GM18511 (cell line): Measurements from ENCODE around the gene ELMOD3.
"Not testable (repeated sequence)": the region's sequence is repeated elsewhere in the genome, so short reads cannot be mapped to it uniquely, and the experiment has no call there.

Experiments used
- ATAC-seq: cut with Tn5 transposase; IDR thresholded peaks from one replicate; pipeline ENCODE4 v1.9.1; 2021; ENCODE audit warnings: mild to moderate bottlenecking, moderate library complexity; ENCODE audit not compliant: unreplicated experiment

The ELMOD3 gene

DNA sequence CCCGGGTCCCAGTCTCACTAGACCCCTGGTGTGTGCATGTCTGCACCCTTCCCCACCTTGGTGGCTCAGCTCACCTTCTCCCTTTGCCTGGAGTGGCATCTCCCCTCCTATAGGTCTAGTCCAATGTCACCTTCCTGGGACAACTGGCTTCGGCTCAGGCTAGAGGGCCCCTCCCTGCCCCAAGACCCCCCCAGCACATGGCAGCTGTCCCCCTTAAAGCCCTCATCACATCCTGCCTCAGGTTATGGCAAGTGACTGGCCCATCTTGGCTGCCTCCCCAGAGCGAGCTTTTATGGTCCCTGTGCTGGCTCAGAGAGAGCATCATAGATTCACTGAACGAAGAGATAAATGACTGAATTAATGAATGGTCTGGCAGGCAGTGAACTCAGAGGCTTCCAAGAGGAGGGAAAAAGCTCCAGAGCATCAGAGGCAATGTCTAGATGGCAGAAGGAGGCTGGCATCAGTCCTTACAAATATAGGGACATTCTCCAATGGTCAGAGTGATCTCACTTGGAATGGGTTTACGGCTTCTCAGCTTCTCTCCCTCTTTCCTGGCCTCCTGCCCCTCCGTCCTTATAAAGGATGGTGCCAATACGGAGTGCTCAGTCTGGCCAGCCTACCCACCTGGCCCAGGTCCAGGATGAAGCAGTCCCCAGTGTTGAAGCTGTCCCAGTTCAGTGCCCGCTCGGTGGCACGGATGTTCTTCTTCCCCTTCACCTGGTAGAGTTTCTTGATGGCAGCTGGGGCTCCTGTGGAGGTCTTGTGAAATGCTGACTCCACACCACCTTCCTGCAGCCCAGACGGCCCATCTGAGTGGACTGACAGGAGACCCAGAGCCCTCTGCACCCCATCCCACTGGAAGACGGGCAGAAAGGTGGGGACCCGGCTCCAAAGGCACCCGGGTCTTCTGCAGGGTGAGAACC lies 46.2 kb downstream of the ELMOD3 start:
- ATAC-seq, result no peak

DNA sequence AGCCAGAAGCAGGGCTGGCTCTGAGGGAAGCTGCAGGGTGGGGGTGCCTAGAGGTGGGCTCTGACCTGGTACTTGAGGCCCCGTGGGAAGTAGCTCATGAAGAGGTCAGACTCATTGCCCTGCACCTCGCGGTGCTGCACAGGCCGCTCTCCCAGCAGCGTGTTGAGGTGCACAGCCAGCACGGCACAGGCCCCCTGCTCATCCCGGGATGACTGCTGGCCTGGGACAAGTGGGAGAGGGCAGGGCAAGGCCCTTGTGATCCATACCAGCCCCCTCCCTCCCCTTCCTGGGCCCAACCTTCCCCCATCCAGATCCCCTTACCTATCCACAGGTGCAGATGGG lies 46.9 kb downstream of the ELMOD3 start:
- no peak for ATAC-seq

DNA sequence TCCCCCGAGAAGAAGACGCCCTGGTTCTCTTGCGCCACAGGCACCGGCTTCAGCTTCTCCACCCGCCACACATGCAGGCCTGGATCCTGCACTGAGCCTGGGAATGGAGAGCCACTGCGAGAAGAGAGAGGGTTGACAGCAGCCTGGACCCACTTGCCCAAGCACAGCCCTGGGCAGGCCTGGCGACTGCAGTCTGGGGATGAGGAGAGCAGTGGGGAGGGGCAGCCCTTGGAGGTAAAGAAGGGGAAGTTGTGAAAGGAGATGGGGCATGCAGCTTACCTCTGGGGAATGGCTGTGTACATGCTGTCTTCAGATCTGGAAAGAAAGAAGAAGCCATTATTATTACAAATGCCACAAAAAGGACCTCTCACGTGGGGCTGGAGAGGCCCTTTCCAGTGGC lies 47.3 kb downstream of the ELMOD3 start:
- no peak for ATAC-seq

- ATAC-seq, result peak; percentile 35
Measured at GRCh38 chr2:85405201-85406059, 50.9 kb downstream of the ELMOD3 start.

- peak; percentile 74 for ATAC-seq
Measured at GRCh38 chr2:85409845-85410583, 55.4 kb downstream of the ELMOD3 start, which contains the start of gene CAPG. TSS of gene CAPG (minus strand) at chr2:85410366. CDS start at chr2:85402145, 8,221 bp downstream.

DNA sequence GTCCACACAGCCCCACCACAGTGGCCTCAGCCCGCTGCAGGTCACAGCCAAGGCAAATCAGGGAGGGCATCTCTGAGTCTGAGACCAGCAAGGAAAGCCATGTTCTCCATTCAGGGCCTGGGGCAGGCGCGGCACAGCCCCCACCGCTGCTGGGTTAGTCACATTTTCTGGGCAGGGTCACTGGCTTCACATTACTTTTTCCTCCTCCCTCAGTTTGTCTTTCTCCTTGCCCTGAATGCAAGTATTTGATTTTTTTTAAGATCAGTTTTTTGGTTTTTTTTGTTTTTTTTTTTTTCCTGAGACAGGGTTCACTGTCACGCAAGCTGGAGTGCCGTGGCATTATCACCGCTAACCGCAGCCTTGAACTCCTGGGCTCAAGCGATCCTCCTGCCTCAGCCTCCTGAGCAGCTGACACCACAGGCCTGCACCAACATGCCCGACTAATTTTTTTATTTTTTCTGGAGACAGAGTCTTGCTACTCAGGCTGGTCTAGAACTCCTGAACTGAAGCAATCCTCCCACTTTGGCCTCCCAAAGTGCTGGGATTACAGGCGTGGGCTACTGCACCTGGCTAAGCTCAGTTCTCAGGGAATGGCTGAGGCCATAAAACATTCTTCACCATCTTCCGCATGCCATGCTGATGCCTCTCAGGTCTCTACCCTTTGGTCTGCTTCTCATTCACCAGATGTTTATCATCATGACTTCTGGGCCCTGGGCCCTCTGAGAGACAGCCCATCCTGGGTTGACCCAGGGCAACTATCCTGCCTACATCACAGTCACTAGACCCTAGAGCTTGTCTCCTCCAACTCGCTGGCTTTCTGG lies 56.2 kb downstream of the ELMOD3 start:
- no peak for ATAC-seq

DNA sequence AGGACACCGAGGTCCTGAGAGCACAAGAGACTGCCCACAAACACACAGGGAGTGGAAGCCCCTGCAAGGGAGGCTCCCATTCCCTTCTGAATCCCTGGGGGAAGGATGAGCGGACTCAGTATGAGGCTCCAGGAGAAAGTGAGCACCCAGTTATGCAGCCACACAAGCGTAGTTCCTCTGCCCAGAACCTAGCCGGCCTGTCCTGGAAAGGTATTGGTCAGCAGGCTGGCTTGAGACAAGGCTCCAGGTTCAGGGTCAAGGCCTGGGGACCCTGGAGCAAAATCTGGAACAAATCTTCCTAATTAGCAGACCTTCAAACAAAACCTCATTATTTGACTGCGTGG lies 56.8 kb downstream of the ELMOD3 start:
- no peak for ATAC-seq

- no peak for ATAC-seq
Measured at GRCh38 chr2:85413592-85414420, 59.2 kb downstream of the ELMOD3 start.

GRCh38 chr2:85414421-85414759 lies 59.8 kb downstream of the ELMOD3 start:
- ATAC-seq, result not testable (repeated sequence)

- no peak for ATAC-seq
Measured at GRCh38 chr2:85414761-85415553, 60.4 kb downstream of the ELMOD3 start.

DNA sequence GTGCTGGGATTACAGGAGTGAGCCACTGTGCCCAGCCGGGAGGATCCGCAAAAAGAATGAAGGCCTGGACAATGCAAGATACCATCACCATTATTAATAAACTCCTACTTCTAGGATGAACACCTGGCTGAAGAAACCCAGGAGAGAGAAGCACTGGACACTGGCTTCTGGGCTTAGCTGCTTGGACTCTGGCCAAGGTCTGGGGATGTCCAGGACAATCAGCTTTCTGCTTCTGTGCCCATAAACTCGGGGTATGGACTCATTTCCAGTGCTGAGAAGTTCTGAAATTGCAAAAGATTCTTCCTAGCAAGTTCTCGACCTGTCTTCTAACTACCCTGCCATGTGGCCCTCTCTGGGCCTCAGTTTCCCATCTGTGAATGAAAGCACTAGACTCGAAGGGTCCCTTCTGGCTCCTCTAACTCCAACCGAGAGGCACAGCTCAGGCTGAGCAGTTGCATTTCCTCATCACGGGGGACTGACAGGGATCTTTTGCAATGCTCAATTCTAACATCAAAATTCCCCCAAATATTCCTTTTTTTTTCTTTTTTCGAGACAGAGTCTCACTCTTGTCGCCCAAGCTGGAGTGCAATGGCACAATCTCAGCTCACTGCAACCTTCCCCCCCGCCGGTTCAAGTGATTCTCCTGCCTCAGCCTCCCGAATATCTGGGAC lies 61.5 kb downstream of the ELMOD3 start:
- no peak for ATAC-seq

DNA sequence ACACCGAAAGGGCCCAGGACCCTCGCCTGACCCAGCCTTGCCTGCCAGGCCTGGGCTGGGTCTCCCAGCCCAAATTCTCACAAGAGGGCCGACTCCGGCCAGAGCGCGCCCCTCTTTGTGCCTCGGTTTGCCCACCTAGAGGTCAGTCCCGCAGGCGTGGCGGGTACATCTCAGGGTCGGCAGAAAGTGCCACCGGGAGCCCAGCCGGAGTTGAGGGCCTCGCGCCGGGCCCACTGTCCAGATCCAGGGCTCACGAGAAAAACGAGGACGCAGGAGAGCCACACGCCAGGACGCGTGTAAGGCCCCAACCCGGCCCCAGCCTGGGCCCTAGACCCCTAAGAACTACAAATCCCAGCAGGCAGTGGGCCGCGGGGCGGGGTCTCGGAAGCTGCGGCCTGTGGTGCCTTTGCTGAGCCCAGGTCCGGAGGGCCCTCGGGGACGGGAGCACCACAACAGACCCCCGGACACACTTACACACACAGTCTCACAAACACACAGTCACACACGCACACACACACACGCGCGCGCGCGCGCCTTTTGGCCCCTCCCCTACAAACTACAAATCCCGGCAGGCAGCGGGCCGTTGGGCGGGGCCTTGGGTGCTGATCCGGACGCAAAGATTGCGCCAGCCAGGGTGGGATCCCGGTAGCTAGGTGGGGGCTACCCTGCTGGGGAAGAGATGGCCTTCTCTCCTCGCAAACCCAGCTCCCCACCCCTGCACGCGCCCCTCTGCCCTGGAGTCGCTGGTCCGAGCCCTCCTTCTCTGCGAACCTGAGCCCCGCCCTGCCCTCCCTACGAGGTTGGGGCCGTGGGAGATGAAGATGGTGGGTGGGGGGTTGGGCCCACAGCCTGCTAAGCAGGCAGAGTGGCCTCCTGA lies 63.8 kb downstream of the ELMOD3 start, which contains the start of gene SH2D6:
Gene SH2D6, plus strand, starts transcription at position 583 of the 877 bp plus-strand sequence. CDS start 10,752 bp downstream, outside the sequence.
- peak; percentile 87 for ATAC-seq

- ATAC-seq, result no peak
Measured at GRCh38 chr2:85419009-85419675, 64.6 kb downstream of the ELMOD3 start.

DNA sequence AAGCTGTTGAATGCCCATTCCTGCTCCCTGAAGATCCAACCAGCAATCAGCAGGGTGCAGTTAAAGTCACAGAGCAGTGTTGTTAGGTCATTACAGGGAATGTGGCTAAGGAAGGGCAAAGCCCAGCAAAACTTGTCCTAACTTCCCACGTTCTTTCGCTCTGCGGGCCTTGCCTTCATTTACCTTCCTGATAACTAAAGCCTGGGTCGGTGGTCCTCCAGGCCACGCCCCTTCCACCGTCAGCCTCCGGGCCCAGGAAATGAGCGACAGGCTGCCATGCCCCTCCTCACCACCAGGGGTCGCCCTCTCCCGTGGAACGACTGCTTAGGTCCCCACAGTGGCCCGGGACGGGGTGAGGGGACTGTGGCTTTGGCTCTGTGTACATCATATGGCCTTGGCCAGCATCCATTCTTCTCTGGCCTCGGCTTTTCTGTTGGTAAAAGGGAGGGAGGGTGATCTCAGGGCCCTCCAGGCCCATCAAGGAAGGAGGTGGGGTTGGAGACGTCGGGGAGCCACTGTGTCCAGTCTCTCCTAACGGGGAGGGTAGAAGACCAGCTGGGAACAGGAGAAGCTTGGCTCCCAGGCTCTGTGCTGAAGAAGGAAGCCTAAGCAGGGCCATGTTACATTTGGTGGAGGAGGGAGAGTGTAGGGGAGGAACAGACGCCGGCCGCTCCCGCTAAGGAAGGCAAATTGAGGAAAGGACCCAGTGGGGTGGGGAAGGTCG lies 66.1 kb downstream of the ELMOD3 start:
- peak; percentile 70 for ATAC-seq

DNA sequence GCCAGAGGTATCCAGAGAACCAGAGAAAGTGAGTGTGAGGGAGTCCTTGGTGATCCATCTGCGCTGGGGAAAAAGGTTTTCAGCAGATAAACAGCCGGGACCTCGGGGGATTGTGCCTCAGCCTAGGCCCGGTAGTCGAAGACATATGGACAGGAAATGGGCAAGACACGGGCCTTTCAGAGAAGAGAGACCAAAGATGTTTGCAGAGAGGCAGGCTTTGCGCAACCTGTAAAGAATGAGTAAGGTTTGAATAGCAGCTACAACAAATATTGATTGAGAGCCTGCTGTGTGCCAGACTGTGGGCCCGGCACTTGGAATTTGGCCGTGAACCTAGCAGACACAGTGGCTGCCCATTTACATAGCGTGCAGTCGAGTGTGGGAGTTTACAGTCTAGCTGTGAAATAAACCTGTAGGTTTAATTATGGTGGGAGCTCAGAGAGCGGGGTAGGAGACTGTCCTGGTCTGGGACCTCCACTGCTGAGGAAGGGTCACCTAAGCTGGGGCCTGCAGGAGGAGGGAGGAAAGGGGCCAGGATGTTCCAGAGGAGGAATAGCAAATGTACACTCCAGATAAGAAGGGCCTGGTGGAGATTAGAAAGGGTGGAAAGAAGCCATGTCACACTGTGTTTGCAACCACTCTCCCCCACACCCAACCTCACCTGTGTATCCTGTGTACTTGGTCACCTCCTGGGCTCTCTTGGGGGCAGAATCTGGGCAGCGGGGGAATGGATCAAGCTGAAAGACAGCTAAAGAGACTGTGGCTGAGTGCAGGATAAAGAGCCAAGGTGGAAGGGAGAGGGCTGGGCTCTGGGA lies 66.9 kb downstream of the ELMOD3 start:
- no peak for ATAC-seq
